HPDE6-E6E7 (cell line): ENCODE data around the gene ZNF839.
"Not testable (repeated sequence)": the region's sequence is repeated elsewhere in the genome, so short reads cannot be mapped to it uniquely, and the experiment has no call there.

Source experiments
- DNase-seq: peaks from one replicate; pipeline ENCODE4 v3.0.0; 2011; ENCODE audit warnings: missing footprints; ENCODE audit errors: extremely low spot score

Gene ZNF839

DNA sequence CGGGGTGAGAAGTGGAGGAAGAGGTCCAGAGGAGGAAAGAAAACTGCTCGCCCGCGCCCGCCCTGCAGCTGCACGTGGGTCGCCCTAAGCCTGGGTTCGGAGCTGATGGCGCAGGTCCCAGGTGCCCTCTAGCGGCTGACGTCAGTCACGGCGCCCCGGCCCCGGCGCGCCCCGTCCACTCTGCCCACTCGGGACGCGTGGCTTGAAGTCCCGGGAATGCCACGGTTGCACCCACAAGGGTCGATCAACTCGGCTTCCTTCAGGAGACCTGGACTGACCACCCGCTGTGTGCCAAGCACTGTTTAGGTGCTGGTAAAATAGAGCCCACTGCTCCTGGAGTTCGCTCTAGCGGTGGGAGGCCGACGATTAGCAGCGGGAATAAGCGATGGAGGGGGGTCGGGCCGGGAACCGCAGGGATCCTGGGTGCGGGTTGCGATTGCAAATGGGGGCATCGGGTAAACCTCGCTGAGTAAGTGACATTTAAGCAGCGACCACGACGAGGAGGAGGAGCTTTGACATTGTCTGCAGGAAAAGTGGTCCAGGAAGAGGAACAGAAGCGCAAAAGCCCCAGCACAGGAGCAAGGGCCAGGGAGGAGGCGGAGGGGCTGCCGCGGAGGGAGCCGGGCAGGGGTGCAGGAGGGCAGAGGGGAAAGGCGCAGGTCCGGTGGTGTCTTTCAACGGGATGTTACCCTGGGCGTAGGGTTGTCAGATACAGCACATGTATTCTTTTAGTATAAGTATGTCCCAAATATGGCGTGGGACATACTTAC, 5.1 kb upstream of the ZNF839 start:
- DNase-seq: peak; percentile 74

DNA sequence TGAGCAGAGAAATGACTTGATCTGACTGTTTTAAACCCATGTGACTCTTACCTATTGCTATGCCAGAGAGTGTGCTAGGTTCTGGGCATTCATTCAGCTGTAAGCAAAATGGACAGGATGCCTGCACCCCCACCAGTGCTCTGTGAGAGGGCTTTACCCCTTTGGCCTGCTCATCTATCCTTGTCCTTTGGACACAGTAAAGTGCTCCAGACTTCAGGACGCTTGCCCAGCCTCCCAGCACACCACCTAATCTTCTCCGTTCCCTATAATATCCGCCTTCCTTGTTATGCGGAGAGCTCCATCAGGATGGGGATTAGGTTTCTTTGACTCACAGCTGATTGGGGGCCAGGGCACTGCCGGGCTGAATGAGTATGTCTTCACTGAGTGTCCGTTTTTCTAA, 4.4 kb upstream of the ZNF839 start:
- DNase-seq: no peak

DNA sequence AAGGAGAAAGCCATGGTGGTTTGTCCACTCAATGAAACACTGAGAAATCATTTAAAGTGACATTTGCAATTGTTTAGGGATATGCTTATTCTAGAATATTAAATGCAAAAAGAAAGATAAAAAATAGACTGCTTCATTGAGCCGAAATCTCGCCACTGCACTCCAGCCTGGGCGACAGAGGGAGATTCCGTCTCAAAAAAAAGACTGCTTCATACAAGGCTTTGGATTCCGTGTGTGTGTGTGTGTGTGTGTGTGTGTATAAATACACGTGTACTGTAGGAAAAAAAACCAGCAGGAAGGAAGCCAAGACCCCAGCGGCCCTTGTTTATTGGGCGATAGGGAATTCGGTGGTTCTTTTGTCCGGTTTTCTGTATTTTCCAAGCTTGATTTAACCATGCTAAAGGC, 3.2 kb upstream of the ZNF839 start:
- DNase-seq: no peak

DNA sequence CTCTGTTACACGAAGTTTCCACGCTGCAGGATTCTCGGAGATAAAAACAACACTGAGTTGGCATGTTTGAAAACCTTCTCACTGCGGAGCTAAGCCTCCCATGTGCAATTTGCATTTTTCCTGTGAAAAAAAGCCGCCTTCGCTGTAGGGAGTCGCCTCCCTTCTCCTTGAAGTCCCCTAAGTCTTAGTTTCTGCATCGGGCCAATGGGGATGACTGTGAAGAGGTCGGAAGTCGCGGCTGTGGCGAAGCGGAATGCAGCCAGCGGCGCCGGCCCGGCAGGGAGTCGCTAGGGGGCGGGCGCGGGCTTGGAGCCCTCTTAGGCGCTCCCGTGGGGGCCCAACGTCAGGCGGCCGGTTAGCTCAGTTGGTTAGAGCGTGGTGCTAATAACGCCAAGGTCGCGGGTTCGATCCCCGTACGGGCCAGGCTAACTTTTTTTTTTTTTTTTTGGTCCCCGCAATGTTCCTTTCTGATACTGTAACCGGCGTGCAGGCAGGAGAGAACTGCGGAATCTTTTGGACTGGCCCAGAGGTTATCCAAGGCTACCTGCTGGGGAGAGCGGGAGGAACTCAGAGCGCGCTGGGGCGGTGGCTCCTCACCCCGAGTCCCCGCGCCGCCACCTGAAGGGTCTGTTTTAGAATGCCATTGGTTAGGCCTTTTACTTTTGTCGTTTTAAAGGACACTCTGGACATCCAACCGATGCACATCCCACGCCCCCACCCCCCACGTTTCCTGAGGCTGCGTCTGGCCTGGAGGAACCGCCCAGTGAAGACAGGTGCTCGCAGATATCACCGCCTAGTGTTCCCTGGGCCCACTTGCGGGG, 2.6 kb upstream of the ZNF839 start:
- DNase-seq: peak; percentile 82

DNA sequence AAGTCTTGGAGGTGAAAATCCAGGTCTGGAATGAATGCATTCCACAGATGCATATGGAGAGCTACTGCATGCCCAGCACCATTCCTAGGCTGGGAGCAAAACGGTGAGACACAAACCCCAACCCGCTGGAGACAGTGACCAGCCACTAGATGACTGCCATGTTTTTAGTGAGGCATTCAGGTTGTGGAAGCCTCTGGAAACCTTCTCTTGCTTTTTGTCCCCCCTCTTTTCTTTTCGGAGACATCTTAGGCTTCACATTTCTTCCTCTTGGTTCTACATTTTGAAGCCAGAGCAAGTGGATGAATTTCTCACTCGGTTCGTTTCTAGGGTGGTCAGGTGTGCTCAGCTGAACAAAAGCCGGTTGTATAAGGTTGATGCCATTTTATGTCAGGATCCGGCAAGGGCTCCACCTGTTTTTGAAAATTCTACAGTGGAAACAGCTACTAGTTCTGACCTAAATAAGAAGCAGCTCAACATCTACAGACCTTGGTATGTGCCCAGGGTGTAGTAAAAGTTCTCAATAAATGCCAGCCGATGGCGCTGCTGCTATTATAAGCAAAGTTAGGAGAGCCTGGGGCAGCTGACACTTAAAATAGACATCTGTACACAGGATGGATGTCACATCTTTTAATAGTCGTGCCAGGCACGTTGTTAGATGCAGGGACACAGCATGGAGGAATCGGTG, 1.8 kb upstream of the ZNF839 start:
- no peak for DNase-seq

DNA sequence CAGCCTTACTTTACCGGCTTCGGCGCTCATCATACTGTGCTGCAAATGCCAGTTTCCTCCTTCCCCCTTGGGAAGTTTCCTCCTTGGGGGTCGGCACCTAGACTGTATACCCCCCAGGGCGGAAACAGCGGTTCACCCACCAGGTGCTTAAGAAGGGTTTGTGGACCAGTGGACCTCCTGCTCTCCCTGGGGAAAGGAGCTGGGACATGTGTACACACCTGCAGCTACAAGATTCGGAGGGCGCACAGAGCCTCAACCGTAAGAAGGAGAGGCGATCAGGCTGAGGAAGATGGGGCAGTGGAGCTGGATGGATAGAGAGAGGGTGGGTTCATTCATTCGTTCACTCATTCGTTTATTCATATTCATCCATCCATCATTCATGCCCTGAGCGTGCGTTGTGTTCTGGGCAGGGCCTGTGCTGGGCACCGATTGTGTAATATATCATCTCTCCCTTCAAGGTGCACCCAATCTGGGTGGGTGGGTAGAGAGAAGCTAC, 717 bp upstream of the ZNF839 start:
- no peak for DNase-seq

DNA sequence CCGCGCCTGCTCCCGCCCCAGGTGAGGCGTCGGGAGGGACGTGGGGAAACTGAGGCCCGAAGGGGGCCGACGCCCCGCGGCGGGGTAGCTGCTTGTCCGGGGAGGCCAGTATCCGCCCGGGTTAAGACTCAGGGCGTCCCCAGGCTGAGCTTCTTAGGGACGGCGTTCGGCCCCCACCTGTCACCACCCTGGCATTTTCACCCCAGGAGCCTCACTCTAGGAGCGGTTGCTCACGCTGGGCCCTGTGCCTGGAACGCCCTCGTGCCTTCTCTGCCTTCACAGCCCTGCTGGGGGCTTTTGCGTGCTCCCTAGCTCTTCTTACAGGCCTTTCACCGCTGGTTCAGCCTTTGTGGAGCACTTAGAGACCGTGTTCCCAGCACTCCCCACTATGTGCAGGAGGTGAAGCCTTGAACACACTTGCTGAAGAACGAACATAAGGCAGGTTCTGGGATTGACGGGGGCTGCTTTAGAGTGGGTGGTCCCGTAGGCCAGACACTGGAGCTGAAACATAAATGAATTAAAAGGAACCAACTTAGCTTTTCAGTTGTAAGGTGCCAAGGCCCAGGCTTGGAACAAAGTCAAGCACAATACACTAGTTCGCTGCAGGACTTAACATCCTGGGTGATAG, 601 bp downstream of the ZNF839 start:
- no peak for DNase-seq

DNA sequence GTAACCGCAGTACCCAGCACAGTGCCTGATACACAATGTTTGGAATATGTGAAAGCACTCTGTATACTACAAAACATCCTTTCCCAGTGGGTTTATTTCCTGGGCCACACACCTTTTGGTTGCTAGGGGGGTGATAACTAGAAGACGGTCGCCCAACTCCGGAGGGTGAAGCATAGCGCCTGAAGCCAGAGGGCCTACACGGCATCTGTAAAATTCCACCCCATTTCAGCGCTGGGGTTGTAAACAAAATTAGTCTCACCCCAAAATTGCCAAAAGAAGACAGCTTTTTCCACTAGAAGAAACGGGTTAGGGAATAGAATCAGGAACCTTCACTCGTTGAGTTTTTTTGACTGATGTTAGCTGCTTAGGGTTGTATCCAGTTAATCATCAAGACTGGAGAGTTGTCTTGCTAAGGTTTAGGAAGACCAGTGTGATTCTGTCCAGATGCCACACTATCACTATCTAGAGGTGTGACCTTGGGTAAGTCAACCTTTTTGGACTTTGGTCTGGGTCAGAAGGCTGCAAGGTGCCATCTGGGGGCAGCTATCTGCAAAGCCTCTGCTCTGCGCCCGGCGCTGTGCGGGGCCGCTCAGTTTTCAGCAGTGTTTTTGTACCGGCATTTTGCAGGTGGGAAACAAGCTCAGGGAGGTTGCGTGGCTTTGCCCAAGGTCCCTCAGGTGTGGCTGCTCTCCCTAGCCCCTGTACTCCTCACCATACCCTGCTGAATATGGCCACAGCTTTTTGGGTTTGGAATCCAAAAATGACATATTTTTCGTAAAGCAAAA, 1.3 kb downstream of the ZNF839 start:
- no peak for DNase-seq

DNA sequence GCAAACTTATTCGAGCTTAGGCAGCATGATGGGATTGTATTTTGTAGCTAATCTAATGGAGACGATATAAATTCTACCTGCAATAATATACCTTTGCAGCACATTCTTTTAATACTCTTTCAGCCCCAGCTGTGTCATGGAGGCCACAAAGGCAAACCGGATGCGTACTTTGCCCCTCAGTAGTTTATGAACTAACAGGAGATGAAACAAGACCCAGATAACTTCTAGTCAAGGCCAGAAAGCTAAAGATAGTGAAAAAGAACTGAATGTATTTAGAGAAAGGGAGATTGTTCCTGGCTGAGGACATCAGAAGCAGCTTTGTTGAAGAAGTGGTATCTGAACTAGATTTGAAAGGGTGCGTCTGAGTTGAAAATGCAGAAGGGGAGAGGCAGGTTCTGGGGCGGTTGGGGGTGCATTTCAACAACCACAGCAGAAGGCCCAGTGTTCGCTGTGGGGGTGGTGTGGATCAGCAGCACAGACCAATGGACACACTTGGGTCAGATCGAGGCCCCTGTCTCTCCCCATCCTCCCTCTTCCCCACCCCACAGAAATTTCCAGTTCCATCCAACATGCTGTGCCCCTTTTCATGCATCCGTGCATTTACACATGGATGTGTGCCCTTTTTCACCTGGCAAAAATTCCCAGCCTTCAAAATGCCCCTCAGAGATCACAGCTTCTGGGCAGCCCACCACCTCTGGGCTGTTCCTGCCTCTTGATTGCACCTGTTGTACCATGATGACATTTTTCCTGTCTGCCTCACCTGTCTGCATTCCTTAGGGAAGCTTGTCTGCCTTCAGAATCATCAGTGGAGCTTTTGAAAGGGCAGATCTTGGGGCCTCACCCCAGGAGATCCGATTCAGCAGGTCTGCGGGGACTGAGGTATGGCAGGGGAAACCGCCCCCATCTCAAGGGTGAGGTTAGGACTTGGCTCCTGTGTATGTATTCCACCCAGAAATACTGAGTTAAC, 2.2 kb downstream of the ZNF839 start:
- no peak for DNase-seq

DNA sequence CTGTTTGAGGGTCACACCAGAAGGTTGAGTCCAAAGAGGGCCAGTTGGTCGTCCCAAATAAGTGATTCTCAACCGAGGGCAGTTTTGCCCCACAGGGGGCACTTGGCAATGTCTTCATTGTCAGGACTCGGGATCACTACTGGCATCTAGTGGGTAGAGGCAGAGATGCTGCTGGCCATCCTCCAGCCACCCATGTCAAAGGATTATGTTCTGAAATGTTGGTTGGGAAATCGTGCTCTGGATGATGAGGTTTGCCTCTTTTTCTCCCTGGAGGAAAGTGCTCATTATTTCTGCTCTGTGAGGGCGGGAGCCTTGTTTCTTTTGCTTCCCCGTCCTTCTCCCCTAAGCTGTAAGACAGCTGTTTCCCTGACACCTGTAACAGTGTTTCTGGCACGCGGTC, 3.6 kb downstream of the ZNF839 start:
- peak; percentile 60 for DNase-seq

DNA sequence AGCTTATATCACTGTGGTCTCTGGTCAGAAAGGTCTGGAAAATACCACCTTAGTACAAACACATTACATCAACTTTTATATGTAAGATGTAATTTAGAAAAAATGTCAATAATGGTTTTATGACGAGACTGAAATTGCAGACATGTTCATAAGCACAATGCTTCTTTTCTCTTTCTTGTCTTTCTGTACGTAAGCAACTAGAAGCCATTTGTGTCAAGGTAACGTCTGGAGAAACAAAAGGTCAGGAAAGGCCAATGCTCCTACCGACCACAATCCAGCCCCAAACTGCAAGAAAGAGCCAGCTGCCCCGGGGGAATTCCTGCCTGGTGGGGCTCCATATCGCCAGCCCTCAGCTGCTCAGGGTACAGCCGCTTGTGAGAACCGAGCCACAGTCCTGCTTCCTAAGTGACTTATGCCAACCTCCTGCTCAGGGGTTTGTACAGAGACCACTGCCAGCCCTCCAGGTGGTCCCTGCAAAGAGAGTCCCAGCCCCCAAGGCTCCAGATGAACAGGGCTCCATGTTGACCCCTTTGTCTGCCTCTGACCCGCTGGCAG, 6.3 kb downstream of the ZNF839 start:
- DNase-seq: no peak

DNA sequence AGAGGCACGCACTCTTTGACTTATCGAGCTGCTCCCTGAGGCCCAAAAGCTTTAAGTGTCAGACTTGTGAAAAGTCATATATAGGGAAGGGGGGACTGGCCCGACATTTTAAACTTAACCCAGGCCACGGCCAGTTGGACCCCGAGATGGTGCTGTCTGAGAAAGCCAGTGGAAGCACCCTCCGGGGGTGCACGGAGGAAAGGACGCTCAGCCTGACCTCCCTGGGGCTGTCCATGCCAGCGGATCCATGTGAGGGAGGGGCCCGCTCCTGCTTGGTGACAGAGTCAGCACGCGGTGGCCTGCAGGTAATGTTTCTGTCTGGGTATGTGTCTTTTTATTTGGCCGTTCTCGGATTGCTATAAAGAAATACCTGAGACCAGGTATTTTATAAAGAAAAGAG, 7.0 kb downstream of the ZNF839 start:
- no peak for DNase-seq

DNA sequence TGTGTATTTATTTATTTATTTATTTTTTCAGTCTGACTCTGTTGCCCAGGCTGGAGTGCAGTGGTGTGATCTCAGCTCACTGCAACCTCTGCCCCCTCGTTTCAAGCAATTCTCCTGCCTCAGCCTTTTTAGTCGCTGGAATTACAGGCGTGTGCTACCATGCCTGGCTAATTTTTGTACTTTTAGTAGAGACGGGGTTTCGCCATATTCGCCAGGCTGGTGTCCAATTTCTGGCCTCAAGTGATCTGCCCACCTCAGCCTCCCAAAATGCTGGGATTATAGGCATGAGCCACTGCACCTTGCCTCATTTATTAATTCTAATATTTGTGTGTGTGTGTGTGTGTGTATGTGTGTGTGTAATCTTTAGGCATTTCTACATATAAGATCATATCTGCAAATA, 9.8 kb downstream of the ZNF839 start:
- not testable (repeated sequence) for DNase-seq

DNA sequence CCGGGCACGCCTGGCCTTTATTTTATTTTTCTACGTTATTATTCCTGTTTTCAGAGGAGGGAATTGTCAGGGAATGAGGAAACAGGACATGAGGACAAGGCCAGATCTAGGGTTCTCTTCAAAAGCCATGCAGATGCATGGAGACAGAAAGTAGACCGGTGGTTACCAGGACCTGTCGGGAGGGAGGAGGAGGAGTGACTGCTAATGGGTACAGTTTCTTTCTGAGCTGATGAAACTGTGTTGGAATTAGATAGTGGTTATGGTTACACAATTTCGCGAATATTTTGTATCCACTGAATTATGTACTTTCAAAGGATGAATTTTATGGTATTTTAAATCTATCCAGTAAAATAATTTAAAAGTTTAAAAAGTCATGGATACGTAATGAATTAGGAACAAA, 11.3 kb downstream of the ZNF839 start:
- no peak for DNase-seq

DNA sequence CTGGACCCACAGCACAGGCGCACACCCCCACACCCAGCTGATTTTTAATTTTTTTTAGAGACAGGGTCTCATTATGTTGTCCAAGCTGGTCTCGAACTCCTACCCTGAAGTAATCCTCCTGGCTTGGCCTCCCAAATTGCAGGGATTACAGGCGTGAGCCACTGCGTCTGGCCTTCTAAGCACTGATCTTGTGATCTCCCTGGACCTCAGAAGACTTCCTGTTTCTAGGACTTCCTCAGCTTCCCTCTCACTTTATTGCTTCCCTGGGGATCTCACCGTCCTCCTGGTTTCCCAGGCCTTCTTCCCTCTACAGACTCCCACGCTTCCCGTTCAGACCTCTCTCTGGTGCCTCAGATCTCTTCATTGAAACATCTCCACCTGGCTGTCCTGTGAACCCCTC, 13.8 kb downstream of the ZNF839 start:
- no peak for DNase-seq

DNA sequence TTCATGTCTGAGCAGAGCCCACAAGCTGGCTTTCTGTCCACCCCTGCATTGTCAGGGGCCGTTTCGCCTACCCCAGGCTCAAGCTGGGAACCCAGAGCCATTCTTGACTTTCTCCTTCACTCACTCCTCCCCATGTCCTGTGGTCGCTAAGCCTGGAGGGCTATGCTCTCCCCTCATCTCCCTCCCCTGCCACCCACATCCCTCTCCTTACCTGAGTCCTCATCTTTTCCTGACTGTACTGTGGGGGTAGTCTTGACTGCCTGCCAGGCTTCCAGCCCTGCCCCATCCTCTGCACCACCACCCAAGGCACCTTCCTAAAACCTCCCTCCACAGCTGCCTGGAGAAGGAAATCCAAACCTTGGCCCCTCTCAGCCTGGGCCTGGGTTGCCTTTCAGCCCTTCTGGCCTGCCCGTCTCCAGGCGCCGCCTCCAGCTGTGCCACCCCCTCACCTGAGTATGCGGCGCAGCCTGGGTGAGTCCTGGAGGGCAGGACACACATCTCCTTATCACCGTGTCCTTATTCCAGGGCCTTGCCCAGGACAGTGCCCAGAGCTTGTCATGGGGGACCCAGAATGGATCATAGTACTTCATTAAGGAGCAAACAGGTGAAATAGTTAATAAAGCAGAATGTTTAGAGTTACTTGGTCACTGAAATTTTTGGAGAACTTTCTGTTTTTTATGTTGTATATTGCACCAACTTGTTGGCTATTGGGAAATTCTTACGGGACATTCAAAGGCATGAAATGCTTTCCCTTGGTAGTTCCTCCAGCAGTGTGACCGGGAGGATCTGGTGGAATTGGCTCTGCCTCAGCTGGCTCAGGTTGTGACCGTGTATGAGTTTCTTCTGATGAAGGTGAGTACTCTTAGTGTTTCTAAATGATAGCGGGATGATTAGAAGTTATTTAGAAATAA, 14.5 kb downstream of the ZNF839 start:
- no peak for DNase-seq

DNA sequence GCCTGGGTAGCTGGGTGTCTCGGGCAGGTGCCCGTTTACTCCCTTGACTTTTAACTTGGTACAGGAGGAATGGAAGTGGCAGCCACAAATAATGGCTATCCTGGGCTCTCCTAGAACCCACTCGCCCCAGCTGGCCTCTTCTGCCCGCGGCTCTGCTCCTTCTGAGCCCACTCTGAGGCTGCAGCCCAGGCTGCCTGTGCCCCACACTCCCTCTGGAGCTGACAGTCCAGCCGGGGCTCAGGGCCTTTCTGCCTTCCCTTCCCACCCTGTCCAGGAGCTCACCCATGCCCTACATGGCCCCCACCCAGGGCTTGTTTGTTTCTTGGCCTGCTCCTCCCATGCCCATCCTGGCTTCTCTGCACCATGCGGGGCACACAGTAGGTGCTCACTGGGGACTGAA, 15.6 kb downstream of the ZNF839 start:
- DNase-seq: no peak

DNA sequence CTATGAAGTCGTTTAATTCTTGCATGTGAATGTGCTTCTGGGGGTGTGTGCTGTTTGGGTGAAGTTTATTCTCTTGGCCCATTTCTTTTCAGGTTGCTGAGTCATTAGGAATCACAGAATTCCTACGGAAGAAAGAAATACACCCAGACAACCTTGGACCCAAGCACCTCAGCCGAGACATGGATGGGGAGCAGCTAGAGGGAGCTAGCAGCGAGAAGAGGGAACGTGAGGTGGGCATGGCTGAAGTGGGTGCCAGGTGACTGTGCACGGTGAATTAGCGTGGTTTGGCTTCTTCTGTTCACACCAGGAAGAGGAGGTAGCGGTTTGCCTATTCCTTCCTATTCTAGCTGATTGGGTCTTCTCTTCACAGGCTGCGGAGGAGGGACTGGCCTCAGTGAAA, 19.2 kb downstream of the ZNF839 start:
- no peak for DNase-seq

DNA sequence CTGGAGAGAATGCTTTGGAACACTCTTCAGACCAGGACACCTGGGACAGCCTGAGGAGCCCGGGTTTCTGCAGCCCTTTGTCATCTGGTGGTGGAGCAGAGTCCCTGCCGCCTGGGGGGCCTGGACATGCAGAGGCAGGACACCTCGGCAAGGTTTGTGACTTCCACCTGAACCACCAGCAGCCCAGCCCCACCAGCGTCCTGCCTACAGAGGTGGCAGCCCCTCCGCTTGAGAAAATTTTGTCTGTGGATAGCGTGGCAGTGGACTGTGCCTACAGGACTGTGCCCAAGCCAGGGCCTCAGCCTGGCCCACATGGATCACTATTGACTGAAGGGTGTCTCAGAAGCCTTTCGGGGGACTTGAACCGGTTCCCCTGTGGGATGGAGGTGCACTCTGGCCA, 22.0 kb downstream of the ZNF839 start:
- no peak for DNase-seq
